GM18873 (cell line): ENCODE measurements around the gene NHP2.

Experiments used
- ATAC-seq: cut with Tn5 transposase; IDR thresholded peaks from one replicate; pipeline ENCODE4 v1.9.1; 2021; ENCODE audit warnings: mild to moderate bottlenecking, moderate library complexity, moderate number of reproducible peaks; ENCODE audit not compliant: unreplicated experiment, low FRiP score

NHP2 gene

GRCh38 chr5:178116143-178116885 lies 37.4 kb downstream of the NHP2 start:
- ATAC-seq = peak; percentile 39

GRCh38 chr5:178115814-178116142 lies 37.9 kb downstream of the NHP2 start:
- no peak for ATAC-seq

GRCh38 chr5:178115136-178115813 lies 38.4 kb downstream of the NHP2 start:
- ATAC-seq = no peak

- no peak for ATAC-seq
Measured at GRCh38 chr5:178114325-178115135, 39.2 kb downstream of the NHP2 start.

GRCh38 chr5:178113841-178114324 lies 39.8 kb downstream of the NHP2 start:
- no peak for ATAC-seq

GRCh38 chr5:178113141-178113787 lies 40.4 kb downstream of the NHP2 start, which contains the start of gene N4BP3:
N4BP3 (plus strand) TSS chr5:178113532; CDS start chr5:178119584, 6,052 bp downstream.
- peak; percentile 33 for ATAC-seq

GRCh38 chr5:178112545-178112944 lies 41.1 kb downstream of the NHP2 start:
- ATAC-seq = no peak

GRCh38 chr5:178111925-178112324 lies 41.8 kb downstream of the NHP2 start:
- ATAC-seq = no peak

- no peak for ATAC-seq
Measured at GRCh38 chr5:178110511-178110910, 43.2 kb downstream of the NHP2 start.

- ATAC-seq = no peak
Measured at GRCh38 chr5:178108966-178109365, 44.7 kb downstream of the NHP2 start.

GRCh38 chr5:178108446-178108845 lies 45.2 kb downstream of the NHP2 start:
- no peak for ATAC-seq

- no peak for ATAC-seq
Measured at GRCh38 chr5:178107756-178108310, 45.9 kb downstream of the NHP2 start.

- ATAC-seq = no peak
Measured at GRCh38 chr5:178106556-178107239, 47.0 kb downstream of the NHP2 start.

GRCh38 chr5:178106086-178106485 lies 47.6 kb downstream of the NHP2 start:
- ATAC-seq = no peak

- ATAC-seq = no peak
Measured at GRCh38 chr5:178104492-178104891, 49.2 kb downstream of the NHP2 start.

GRCh38 chr5:178103612-178104011 lies 50.1 kb downstream of the NHP2 start:
- ATAC-seq = no peak
